CD4-positive, alpha-beta T cell treated with Interleukin-4 for 4 hours (primary cell): Measurements from ENCODE around the gene TCFL5.
"Not testable (repeated sequence)": the region's sequence is repeated elsewhere in the genome, so short reads cannot be mapped to it uniquely, and the experiment has no call there.

Source experiments
- DNase-seq: peaks from one replicate; pipeline ENCODE4 v3.0.0-alpha.2; 2020

Gene TCFL5

DNA sequence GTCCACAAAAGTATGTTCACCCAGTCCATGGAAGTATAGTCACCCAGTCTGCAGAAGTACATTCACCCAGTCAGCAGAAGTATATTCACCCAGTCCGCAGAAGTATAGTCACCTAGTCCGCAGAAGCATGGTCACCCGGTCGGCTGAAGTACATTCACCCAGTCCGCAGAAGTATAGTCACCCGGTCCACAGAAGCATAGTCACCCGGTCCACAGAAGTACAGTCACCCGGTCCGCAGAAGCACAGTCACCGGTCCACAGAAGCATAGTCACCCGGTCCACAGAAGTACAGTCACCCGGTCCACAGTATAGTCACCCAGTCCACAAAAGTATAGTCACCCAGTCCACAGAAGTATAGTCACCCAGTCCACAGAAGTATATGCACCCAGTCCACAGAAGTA lies 8.8 kb downstream of the TCFL5 start:
- DNase-seq = no peak

DNA sequence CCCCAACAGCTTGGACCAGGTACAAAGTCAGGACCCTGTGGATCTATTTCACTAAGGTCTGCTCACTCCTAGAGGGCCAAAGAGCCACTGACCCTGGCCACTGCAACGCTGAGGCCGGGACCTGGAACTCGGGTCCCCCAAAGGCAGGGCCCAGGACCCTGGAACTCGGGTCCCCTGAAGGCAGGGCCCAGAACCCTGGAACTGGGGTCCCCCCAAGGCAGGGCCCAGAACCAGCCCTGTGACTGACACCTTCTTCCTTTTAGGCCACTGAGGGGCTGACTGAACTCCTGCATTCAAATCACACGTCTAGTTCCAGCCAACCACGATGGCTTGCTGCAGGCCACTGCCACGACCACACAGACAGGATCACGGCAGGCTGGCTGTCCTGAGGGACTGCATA lies 9.4 kb downstream of the TCFL5 start:
- no peak for DNase-seq

DNA sequence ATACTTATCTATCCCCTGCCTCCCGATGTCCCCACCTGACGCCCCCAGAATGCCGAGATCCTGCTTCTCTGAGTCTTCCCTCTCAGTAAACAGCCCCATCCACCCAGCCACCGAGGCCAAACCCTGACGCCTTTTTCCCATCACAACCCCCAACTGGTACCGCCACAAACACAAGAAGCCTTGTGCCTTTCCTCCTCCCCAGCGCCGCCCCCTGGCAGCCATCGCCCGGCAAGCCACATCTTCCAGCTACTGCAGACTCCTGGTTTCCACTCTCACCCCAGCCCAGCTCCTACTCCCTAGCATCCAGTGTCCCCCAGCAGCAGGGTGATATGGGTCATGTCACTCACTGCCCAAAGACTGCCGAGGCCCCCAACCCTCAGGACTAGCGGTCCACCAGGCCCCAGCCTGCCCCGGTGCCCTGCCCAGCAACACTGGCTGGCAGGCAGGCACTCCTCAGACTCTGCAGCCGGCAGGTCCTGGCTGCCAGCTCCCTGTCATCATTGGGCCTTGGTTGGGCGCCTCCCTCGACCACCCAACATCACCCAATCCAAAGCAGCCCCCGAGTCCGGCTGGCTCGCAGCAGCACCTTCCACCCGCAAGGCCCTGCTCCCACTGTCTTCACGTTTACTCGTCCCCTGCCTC lies 11.2 kb downstream of the TCFL5 start:
- DNase-seq = no peak

DNA sequence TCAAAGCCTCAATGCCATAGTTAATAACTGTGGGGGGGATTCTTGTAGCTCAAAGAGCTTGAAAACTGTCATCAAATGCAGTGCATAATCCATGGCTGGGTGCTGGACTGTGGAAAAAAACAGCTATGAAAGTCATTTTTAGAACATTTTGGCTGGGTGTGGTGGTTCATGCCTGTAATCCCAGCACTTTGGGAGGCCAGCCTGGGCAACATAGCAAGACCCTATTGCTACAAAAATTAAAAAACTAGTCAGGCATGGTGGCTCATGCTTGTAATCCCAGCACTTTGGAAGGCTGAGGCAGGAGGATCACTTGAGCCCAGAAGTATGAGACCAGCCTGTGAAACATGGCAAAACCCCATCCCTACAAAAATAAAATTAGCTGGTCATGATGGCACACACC lies 12.2 kb downstream of the TCFL5 start:
- DNase-seq = no peak

DNA sequence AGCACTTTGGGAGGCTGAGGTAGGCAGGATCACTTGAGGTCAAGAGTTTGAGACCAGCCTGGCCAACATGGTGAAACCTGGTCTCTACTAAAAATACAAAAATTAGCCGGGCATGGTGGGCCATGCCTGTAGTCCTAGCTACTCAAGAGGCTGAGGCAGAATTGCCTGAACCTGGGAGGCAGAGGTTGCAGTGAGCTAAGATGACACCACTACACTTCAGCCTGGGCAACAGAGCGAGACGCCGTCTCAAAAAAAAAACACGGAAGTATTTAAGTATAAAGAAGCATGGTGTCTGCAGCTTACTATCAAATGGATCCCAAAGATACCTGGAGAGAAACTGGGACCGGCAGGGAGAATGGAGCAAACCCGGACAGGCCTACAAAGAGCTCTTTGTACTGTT lies 12.7 kb downstream of the TCFL5 start:
- not testable (repeated sequence) for DNase-seq

DNA sequence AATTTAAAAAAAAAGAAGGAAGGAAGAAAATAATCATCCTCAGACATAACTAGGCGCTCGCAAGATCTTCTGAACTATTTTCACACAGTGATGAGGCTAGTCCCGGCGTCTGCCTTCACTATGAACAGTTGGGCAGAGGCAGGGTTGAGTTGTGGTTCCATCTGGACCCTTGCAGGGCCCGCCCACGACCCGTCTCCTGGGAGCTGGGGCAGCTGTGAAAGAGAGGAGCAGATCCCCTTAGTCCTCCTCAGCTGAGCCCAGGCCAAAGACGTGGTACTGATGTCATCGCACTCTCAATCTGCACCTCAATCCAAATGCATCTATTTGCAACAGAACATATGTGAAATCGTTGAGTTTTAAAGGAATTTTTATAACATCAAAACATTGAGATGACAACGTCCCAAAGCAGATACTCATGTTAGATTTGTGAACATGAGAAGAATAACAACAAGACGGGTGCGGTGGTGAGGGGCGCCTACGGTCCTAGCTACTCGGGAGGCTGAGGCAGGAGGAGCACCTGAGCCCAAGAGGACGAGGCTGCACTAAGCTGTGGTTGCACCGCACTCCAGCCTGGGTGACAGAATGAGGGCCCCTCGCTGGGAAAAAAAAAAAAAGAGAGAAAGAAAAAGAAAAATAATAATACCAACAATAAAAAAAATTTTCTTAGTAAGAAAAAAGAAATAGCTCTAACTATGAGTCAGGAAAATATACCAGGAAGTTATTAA lies 15.3 kb downstream of the TCFL5 start:
- no peak for DNase-seq

DNA sequence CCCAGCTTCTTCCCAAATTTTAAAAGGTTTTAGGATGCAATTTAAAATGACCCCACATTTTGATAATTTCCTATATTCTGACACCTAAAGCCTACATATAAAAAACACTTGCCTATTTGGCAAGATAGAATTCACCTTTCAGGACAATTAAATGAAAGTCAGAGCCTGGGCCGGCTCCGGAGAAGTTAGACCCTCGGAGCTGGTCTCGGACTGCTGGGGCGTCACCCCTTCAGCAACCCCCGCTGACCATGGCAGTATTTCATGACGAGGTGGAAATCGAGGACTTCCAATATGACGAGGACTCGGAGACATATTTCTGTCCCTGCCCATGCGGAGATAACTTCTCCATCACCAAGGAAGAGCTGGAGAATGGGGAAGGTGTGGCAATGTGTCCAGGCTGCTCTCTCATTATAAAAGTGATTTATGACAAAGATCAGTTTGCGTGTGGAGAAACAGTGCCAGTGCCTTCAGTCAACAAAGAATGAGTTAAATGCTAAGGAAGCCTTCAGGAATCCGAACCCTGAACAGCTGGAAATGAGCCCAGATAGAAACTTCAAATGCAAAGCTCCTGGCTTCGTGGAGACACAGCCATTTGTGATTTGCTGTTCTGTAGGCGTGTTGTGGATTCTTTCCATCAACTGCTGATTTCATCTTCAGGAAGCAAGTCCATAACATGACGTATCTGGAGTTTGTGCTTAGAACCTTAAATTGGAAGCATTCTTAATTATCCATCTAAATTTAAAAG lies 16.0 kb downstream of the TCFL5 start:
- no peak for DNase-seq

DNA sequence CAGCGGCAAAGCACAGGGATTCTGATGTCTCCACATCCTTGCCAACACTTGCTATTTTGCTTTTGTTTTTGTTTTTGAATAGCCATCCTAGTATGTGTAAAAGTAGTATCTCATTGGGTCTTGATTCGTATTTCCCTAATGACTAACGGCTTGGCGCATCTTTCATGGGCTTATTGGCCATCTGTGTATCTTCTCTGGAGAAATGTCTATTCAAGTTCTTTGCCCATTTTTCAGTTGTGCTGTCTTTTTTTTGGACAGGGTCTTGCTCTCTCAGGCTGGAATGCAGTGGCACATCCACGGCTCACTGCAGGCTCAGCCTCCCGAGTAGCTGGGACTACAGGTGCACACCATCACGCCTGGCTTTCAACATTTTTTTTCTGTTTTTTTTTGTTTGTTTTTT lies 17.4 kb downstream of the TCFL5 start:
- no peak for DNase-seq

DNA sequence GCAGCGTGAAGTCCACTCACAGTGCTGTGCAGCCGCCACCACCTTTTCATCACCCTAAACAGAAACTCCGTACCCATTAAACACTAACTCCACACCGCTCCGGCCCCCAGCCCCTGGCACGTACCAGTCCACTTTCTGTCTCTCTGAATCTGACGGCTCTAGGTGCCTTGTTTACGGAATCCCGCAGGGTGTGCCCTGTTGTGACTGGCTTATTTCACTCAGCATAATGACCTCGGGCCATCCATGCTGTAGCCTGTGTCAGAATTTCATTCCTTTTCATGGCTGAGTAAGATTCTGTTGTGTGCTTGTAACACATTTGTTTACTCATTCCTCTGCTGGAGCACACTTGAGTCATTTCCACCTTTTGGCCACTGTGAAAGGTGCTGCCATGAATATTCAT lies 18.0 kb downstream of the TCFL5 start:
- DNase-seq = no peak

DNA sequence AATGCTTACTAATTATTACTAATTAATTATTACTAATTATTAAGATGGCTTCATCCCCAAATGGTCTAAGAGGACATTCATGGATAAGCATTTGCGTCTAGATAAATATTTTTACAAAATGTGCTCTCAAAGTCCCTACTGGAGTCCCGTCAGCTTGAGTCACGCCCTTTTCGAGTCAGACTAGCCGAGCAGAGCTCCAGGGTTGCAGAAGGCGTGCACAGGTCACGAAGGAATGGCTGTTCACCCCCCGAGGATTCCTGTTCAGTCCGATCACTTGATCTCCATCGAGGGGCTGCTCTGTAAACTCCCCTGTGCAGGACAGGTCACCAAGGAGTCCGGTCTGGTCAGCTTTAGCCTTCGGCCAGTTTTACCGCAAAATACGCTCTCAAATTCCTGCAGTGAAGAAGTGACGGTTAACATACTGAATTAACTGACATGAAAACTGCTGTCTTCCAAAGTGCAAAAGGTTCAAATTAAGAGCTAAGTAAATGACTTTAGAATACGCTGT lies 19.9 kb downstream of the TCFL5 start:
- DNase-seq = no peak

DNA sequence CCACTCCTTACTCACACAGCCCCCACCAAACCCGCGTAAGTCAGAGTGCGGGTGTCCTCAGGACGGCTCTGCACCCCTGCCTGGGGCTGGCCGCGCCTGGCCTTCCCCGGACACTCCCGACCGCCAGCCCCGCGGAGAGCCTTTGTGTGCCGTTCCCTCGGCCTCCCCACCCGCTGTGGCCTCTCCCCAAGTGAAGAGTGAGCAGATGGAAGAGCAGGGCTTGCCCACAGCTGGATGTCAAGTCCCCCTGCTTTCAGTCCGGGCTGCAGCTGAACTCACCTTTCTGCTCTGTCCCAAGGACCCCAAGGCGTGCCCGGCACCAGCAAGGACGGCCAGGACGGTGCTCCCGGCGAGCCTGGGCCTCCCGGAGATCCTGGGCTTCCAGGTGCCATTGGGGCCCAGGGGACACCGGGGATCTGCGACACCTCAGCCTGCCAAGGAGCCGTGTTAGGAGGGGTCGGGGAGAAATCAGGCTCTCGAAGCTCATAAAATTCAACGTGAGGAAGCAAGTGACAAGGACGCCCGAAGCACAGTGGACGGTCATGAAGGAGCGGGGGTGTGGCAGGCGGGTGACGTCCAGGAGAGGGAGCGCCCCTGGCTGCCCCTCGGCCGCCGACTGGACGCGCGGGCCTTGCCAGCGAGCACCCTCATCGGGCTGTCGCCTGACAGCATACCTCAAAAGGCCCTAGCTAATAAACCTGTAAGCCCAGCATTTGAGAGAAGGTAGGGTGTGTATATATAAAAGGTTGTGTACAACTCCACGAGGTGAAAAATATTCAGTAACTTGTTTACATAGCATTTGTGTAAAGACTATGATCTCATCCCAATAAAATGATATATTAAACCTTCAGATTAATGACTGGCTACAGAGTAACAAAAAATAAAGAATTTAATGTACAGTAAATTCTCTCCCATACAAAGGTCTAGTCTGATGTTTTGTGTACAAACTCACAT lies 21.1 kb downstream of the TCFL5 start:
- DNase-seq = no peak

DNA sequence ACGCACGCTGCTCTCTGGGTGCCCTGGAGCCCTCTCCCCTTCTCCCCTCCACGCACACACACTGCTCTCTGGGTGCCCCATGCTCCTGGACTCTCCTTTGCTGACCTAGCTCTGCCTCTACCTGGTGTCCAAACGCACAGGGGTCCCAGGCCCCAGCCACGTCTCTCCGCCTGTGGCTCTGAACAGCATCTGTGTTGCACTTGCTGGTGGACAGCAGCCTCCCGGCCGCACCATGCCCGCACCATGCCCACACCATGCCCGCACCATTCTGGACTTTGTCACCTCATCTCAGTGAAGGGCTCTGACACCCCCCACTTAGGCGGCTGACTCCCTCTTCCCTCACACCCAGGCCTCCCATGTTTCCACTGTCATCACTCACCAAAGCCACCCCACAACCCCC lies 21.8 kb downstream of the TCFL5 start:
- no peak for DNase-seq

DNA sequence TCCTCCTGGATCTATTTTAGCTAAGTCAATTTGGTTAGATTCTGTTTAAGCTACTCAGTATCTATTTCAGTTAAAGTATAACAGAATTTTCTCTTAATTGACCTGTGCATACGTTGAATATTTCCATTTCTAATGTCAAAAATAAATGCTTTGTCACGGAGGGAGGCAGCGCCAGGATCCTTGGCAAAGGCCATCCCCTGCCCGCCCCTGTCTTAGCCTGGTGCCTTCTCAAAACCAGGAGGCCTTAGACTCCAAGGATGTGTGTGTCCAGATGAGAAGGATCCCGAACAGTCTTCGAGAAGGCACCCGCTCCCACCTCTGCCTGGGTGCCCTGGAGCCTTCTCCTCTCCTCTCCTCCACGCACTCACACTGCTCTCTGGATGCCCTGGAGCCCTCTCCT lies 22.4 kb downstream of the TCFL5 start:
- no peak for DNase-seq

DNA sequence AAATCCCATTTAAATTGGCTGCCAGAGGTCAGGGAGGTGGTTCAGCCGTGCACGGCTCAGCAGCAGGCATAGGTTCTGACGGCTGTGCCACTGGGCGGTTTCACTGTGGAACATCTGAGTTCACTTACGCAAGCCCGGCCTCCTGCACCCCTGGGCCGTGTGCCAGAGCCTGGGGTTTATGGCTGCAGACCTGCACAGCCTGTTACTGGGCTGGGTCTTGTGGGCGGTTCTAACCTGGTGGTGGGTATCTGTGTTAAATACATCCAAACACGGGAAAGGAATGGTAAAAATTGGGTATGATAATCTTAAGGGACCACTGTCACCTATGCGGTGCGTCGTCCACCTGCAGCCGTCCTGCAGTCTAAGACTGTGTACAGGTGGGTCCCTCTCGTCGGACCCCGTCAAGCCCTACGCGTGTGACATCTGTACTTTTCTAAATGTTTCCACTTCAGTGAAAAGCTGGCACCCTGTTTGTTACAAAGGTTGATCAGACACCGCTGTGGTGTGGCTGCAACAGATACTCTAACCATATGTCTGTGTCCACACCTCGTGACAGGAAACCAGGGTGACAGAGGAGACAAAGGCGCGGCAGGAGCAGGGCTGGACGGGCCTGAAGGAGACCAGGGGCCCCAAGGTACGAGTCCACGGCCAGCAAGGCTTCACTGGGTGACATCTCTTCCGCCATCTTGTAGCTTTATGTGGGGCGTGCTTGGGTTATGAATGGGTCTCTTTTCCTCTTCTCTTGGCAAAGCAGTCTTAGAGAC lies 23.3 kb downstream of the TCFL5 start:
- DNase-seq = no peak

DNA sequence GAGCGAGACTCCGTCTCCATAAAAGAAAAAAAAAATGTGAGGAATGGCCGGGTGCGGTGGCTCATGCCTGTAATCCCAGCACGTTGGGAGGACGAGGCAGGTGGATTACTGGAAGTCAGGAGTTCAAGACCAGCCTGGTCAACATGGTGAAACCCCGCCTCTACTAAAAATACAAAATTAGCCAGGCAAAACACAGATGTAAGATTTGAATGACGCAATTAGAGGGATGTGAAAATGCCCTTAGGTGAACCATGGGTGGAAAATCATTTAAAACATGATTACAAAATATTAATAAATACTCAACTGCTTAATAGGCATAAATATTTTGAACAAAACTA lies 23.9 kb downstream of the TCFL5 start:
- DNase-seq = no peak

DNA sequence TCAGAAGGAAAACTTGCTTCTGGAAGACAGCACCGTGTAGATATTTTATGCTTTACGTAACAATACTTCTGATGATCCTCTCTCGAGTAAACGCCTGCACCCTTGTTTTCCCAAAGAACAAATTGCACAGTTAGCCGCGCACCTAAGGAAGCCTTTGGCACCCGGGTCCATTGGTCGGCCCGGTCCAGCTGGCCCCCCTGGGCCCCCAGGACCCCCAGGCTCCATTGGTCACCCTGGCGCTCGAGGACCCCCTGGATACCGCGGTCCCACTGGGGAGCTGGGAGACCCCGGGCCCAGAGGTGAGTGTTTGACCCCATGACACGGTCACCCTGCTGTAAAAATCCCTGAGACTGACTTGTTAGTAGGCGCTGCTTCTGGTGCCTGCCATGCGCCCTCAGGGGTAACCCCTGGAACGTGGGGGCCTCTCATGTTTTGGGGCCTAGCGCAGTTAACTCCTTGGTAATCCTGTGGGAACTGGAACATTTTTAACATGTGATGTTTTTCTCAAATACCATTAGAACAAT lies 24.6 kb downstream of the TCFL5 start:
- DNase-seq = no peak

DNA sequence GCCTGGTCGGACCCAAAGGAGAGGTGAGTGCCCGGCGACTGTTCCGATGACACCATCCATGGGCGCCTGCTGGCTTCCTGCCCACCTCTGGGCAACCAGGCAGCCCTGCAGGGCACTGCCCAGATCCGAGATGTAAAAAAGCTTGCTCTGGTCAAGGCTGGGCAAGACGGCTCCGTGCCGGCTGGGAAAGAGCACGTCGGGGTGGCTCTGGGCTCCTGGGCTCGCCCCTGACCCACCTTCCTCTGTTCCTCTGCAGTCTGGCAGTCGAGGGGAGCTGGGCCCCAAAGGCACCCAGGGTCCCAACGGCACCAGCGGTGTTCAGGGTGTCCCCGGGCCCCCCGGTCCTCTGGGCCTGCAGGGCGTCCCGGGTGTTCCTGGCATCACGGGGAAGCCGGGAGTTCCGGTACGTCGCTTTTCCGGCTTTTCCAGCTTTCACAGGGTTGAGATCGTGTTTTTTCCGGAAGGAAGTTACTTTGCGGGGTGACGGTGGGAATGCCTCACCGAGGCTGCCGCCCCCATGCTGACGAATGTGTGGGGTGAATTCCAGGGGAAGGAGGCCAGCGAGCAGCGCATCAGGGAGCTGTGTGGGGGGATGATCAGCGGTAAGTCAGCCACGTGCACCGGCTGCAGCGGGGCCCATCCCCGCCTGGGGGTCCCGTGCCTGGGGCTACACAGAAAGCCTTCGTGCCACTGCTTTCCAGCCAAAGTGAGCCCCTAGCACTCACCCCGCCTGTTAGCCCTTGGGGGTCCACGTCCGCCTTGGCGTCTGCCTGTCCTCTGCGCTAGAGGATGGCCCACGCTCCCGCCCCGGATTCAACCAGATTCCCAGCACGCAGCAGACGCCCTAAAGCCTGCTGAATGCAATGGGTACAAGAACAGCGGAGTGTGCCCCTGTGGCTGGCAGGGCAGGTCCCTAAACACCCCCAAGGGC lies 25.4 kb downstream of the TCFL5 start:
- no peak for DNase-seq

DNA sequence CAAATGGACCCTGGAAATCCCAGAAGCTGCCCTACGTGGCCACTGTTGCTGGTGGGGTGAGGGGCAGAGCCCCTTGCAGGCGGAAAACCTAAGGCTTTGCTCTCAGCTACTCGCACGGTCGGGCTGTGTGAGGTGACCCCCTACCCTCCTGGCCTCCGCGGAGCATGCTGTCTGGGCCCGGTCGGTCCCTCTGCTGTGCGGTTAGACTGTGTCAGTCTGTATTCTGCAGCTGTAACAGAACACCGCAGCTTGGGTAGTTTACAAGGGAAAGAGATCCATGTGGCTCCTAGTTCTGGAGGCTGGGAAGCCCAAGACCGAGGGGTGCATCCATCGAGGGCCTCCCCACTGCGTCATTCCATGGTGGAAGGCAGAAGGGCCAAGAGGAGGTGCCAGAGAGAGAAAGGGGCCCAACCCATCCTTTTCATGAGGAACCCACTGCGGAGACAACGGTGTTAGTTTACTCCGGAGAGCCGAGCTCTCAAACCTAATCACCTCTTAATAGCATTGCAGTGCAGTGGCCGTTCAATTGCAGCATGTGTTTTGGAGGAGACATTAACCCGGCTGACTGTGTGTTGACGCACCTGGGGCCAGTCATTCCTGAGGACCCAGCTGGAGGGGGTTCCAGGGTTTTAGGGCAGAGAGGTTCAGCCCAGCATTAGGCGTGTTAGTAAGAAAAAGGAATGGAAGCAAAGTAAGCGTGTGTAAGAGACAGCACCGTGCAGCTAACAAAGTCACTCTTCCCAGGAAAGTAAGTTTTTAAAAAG lies 26.5 kb downstream of the TCFL5 start:
- DNase-seq = no peak

DNA sequence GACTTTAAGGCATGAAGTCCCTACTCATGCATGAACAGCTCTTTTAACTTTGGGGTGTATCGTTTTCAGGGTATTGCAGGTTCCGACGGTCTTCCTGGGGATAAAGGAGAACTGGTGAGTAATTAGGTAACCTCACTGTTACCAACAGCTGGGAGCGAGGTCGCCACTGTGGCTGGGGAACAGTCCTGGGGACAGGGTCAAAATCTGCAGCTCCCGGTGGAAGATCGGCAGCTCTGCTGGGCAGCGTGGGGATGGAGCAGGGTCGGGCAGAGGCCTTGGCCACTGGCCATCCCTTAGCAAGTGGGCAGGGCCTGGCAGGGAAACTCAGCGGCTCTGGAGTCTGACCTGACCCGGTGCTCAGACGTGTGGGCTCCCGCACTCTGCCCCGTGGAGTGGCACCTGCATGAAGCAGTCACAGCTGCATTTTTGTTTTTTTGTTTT lies 28.7 kb downstream of the TCFL5 start:
- no peak for DNase-seq
